Femur (tissue), 1 donor: ENCODE data around the gene DENND1A.

ENCODE experiments used
- DNase-seq: peaks from one replicate; pipeline ENCODE4 v3.0.0-alpha.2; 2017

The DENND1A gene

DNA sequence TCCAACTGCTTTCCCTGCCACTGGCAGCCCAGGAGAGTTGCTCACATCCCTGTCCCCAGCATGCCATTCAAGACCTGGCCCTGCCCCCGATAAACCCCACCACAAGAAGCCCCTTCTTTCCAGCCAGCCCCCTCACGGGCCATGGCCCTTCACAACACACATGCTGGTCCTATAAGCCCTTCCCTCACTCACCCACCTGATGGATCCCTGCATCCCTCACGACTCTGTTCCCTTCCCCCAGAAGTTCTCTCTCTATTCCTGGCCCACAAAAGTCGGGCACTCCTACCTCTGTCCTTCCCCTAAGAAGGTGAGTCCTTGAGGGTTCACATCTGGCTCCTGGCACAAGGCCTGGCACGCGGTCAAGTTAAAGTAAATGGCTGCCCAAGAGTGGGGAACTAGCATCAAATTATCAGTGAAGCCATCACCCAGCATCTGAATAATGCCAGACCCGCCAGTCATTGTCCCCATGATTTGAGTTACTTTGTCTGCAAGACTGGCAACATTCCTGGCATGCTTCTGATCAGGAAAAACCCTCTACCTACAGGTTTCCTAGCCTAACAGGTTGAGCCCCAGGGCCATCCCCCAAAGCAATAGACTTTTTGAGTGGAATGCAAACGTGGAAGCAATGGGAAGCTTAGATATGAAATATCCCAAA is 508.0 kb downstream of the DENND1A start:
- DNase-seq, result no peak

DNA sequence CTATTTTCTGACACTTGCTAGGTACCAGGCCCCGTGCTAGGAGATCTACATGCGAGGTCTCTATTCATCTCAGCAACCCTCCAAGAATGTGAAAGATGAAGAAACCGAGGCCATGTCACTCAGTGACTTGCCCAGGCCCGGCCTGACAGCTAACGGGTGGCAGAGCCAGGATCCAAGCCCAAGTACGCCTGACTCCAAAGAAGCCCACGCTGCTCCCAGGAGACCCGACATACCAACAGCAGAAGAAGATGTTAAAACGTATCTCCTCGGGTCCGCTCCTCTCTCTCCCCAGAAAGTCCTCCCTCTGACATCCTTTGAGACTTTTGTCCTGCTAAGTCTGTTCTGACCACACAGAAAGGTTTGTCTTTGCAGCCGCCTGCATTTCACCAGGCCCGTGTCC is 508.7 kb downstream of the DENND1A start:
- DNase-seq, result peak; percentile 3

DNA sequence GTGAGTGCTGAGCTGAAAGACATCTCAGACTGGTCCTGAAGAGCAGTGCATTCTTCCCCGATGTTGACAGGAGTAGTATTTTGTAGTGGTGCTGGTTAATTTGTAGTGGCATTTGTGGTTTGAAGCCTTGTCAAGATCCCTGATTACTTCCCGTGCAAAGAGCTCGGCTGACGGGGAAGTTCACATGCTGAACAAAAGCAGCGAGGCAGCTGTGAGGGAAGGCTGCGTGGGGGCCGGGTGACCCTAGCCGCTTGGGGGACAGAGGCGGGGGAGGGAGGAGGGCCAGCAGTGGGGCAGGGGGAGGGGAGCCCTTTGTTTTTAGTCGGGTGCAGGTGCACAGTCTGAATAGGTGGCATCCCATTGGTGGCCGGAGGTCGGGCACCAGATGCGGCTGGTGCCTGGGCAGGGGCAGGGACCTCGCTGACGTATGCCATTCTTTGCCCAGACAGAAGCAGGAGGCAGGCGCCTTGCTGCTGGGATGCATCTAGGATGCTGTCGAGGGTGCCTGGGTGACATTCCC is 509.3 kb downstream of the DENND1A start:
- peak; percentile 13 for DNase-seq

DNA sequence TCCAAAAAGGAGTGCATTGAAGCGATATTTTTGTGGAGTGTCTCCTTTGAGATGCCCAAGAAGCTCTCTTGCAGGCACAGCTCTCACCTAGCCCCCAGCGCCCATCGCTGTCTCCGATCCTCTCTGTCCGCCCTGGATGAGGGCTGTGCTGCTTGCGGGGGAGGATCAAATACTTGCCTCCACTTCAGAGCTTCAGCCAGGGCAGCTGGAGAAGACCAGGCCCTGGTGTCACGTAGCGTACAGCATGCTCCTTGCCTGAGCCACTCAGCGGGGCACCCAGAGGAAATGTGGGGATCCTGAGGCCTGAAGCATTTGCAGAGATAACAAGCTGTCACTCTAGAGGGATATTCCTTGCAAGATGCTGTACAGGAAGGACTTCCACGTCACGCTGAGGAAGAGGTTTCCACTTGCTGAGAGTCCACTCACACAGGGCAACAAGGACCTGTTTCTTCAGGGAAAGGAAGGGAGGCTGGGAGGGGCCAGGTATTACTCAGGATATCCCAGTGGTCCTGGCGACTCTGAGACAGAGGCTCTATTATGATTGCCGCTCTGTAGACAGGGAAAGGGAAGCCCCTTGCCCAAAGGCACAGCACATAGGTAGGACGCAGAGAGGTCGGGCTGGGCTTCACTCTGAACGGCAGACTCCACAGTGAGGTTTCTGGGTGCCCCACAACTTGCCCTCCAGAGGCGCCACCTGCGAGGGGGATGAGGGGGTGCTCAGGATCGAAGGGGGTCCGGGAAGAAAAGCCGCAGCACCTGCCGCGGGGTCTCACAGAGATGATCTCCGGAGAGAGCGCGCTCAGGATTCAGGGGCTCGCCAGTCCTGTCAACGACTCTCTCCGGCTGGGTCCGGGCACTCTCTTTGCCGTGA is 510.0 kb downstream of the DENND1A start:
- peak; percentile 5 for DNase-seq

DNA sequence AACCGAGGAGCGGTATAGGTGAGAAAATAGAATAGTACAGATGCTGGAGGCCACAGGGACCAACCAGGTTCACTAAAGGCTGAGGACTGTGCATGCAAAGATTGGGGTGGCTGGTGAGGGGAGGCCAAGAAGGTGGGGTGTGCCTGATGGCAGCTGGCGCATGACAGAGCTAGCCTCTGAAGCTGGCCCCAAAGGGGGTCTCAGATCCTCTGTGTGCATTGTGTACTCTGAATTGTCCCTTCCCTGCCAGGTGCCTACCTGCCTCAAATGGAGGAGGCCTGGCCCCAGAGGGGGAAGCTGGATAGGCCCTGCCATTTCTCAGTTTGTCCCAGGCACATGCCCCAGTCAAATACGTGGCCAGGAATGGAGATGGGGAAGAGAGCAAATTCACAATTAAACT is 510.8 kb downstream of the DENND1A start:
- DNase-seq, result no peak

DNA sequence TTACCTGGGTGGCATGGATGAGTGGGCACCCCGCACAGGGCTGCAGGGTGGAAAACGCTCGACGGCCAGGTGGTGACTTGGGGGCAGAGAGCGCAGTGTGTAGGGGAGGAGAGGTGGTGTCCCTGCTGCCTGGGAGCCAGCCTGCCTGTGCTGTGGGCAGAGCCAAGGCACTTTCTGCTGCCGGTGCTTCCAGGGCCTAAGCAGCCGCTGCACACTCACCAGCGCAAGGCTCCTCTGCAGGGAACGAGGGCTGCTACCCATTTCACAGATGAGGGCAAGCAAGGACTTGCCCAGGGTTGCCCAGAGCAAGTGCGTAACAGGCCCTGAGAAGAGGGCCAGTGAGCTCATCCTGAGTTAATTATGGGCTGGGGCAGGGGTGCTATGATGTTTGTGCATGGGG is 511.4 kb downstream of the DENND1A start:
- DNase-seq, result no peak

GRCh38 chr9:123418052-123418430 is 511.9 kb downstream of the DENND1A start:
- DNase-seq, result no peak

- DNase-seq, result no peak
Observed at GRCh38 chr9:123417289-123418051, 512.5 kb downstream of the DENND1A start.

DNA sequence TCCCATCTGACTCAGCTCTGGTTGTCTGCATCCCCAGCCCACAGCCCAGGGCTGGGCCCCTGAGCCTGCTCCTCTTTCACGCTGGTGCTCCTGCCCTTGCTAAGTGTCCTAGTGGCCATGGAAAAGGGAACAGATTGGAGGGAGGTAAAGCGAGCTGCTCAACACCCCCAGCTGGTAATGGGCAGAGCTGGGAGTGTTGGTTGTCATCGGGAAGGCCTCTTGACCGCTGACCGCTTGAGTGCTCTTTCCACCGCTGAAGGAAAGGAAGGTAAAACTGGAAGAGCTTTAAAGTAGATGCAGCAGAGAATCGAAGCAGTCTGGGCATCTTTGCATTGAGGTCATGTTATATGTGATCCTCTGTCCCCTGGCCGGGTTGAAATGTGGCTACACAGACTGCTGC is 513.8 kb downstream of the DENND1A start:
- DNase-seq, result no peak

GRCh38 chr9:123414936-123415930 is 514.7 kb downstream of the DENND1A start:
- no peak for DNase-seq

DNA sequence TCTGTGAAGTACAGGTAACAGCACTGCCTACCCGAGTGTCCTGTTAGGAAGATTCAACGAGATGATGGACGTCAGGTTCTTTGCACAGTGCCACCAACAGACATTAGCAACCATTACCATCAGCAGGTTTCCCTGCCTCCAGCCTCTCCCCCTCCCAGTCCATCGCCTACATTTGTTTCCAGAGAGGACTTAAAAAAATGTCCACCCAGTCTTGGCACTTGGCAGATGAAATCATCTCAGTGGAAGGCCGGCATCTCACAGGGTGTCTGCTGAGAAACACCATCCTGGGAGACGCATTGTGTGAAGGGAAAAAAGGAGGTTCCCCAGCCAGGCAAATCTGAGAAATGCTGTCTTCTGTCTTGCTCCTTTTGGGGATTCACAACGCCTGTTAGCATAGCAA is 515.7 kb downstream of the DENND1A start:
- no peak for DNase-seq

DNA sequence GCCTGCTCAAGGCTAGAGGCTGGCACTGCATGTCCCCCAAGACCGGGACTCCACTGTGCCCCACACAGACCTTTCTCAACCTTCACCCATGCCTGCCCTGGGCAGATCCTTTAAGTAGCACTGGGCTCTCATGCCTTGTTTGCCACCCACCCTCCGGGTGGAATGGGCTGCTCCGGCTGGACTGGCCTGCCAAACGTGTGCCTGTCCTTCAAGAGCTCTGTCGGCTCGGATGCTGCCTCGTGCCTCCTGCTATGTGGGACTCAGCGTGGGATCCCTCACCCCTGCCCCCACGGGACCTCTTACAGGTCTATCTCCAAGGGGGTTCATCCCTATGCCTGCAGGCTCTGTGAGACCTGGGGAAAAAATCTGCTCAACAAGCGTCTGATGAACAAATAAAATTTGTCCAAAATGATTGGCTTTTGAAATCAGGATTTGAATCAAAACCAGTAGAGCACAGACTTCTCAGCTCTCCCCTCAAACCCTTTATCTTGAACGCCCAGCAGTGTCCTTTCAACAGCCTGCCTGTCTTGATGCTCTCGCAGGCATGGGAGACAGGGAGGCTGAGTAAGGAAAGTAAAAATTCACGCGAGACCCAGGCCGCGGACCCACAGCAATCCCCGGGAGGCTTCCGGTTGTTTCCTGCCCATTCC is 517.6 kb downstream of the DENND1A start:
- no peak for DNase-seq

DNA sequence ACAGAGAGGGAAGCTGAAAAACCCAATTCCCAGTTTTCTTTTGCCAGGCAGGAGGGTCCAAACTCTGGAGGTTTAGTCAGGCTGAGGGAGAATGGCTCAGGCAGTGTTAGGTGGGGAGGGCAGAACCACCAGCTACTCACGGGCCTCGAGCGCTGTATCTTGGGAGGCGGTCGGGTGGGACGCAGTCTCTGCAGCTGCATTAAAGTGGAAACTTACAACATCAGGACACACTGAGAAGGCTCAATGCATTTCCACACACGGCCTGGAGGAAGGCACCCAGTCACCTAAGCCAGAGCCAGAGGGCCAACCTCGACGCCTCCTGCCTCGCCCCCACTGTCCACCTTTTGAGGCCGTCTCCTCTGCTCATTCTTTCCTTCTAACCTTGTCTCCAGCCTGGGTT is 518.3 kb downstream of the DENND1A start:
- no peak for DNase-seq

- no peak for DNase-seq
Observed at GRCh38 chr9:123411191-123411590, 518.7 kb downstream of the DENND1A start.

DNA sequence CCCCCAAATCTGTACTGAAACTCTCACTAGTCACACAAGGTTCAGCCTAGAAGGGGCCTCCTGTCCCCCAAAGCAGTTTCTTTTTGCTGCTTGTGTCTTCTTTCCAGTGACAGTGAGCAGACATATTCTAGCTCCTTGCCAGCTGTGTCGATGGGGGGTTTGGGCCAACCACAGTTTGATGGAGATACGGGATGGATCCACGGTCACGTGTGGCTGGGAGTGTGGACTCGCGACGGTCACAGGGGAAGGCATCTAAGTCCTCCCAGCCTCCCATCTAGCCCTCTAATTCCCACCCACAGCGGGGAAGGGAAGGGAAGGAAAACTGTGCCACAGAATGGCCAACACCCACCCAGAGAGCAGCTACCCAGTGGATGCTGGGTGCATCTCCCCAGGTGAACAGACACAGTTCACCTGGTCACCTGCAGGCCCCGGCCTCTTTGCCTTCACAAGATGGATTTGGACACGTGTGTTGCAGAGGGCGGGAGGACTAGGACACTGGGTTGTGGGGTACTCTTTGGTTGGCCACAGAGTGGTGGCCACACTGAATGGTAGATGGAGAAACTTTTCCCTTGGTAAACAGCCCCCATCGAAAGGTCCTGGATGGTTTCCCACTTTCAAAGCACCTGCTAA is 519.5 kb downstream of the DENND1A start:
- no peak for DNase-seq

GRCh38 chr9:123408313-123409262 is 521.3 kb downstream of the DENND1A start:
- DNase-seq, result no peak

- DNase-seq, result no peak
Observed at GRCh38 chr9:123407217-123407851, 522.6 kb downstream of the DENND1A start.

- DNase-seq, result no peak
Observed at GRCh38 chr9:123406691-123407216, 523.2 kb downstream of the DENND1A start.

- DNase-seq, result no peak
Observed at GRCh38 chr9:123406016-123406415, 523.9 kb downstream of the DENND1A start.
